H1 (cell line): ENCODE measurements around the gene ADGRE2. TPM values are rescaled to one million over a fixed set of nuclear protein-coding genes. Genes with fewer than 3 reads are reported as not detected.

Experiments
- BACH1 ChIP-seq: IDR thresholded peaks from 2 replicates; pipeline ENCODE4 v1.6.1; 2012; ENCODE audit warnings: low read length, improper control_type of control experiment
- MAFK ChIP-seq: IDR thresholded peaks from 2 replicates; pipeline ENCODE4 v1.6.1; 2012; ENCODE audit warnings: low read depth, mild to moderate bottlenecking, improper control_type of control experiment, low read length
- POLR2A ChIP-seq, 2 experiments: IDR thresholded peaks; 1 replicate in 1 of 2; 2 replicates in 1 of 2; pipeline ENCODE4 v1.6.1; 2011; ENCODE audit warnings: low read depth in 2 of 2, low read length in 2 of 2, mild to moderate bottlenecking in 2 of 2; ENCODE audit errors: control extremely low read depth in 1 of 2
- SAP30 ChIP-seq: fragments of 300-600 bp; sonication (generic); IDR thresholded peaks from 2 replicates; pipeline ENCODE4 v1.7.1; 2012; ENCODE audit warnings: low read length, moderate library complexity, mild to moderate bottlenecking, inconsistent platforms; ENCODE audit not compliant: insufficient read depth, insufficient replicate concordance
- polyA plus RNA-seq, 7 experiments: library from polyadenylated mRNA; depleted of rRNA in 3 of 7; stranded (reverse) in 5 of 7; unstranded in 2 of 7; fragments of >200 nt in 5 of 7; fragments of 200-250 nt in 2 of 7; gene quantifications; 1 replicate in 5 of 7; 2 replicates in 1 of 7; 4 replicates in 1 of 7; pipeline versions ENCODE4 v1.2.1 to v1.2.3, GENCODE V29; 2011 to 2013; ENCODE audit warnings: missing spikeins in 2 of 7, mixed read lengths in 2 of 7
- total RNA-seq: library from RNA; stranded (reverse); fragmentation: NEBNext Ultra II Directional; extraction: Animal tissue kit (Norgen Biotek cat#: 25700); gene quantifications from 2 replicates; pipeline ENCODE4 v1.2.1, GENCODE V29; 2021

Gene ADGRE2
- total and polyA plus RNA-seq, 2 of the 8 experiments (the other 6 are each of a cell fraction or from before 2014, with no cell fraction given) = 2.0 to 4.5 TPM

DNA sequence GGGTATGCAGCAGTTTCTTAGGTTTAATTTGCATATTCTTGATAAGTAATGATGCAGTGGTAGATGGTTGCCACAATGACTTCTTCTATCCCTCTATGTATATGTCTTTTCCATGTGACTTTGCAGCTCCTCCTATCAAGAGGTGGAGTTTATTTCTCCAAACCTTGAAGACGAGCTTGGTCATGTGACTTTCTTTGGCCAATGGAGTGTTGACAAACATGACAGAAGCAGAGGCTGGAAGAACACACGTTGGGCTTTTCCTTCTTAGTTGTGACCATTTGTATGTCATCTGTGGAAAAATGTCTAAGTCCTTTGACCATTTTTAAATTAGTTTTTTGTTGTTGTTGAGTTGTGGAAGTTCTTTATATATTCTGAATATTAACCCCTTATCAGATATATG lies 56.2 kb downstream of the ADGRE2 start (continued):
- TF ChIP-seq SAP30 (no peak), BACH1 (no peak), POLR2A (IDR thresholded peaks at IDR 0.05; ENCODE audit: control extremely low read depth in 1 of 2, low read depth in 2 of 2, low read length in 2 of 2) (no peak), MAFK (no peak)
